SH-SY5Y (cell line): ENCODE data around the gene C12orf56.

Experiments
- GATA2 ChIP-seq: IDR thresholded peaks from 2 replicates; pipeline ENCODE4 v1.6.1; 2011; ENCODE audit warnings: mild to moderate bottlenecking, low read depth, low read length
- GATA3 ChIP-seq: IDR thresholded peaks from 2 replicates; pipeline ENCODE4 v1.6.1; 2011; ENCODE audit warnings: low read depth, mild to moderate bottlenecking, low read length, moderate library complexity

C12orf56 gene

GRCh38 chr12:64390275-64390851, at the start of gene C12orf56:
Gene C12orf56, minus strand, starts transcription at chr12:64390758. Its CDS starts 193 bp downstream, at chr12:64390565.
- TF ChIP-seq GATA3 (no peak), GATA2 (no peak)

- TF ChIP-seq GATA2 (no peak), GATA3 (no peak)
These were observed 49.5 kb upstream of the C12orf56 start for GRCh38 chr12:64440100-64440499.

- TF ChIP-seq GATA2 (no peak), GATA3 (no peak)
These were observed 43.4 kb upstream of the C12orf56 start for GRCh38 chr12:64433915-64434314.

- TF ChIP-seq GATA2: no peak
These were observed 41.2 kb upstream of the C12orf56 start for GRCh38 chr12:64431791-64432190.

- TF ChIP-seq GATA2 (no peak), GATA3 (no peak)
These were observed 40.3 kb upstream of the C12orf56 start for GRCh38 chr12:64430886-64431285.

GRCh38 chr12:64428956-64429355, 38.4 kb upstream of the C12orf56 start:
- no peak for TF ChIP-seq GATA3
- no peak for TF ChIP-seq GATA2

GRCh38 chr12:64427988-64428387, 37.4 kb upstream of the C12orf56 start:
- TF ChIP-seq GATA3 (no peak), GATA2 (no peak)

- TF ChIP-seq GATA2 (no peak), GATA3 (no peak)
These were observed 29.1 kb upstream of the C12orf56 start for GRCh38 chr12:64419696-64420095.

GRCh38 chr12:64418209-64418608, 27.7 kb upstream of the C12orf56 start:
- TF ChIP-seq GATA2: no peak
- TF ChIP-seq GATA3: no peak

- TF ChIP-seq GATA3: no peak
- TF ChIP-seq GATA2: no peak
These were observed 23.3 kb upstream of the C12orf56 start for GRCh38 chr12:64413884-64414283.

- TF ChIP-seq GATA3 (no peak), GATA2 (no peak)
These were observed 21.9 kb upstream of the C12orf56 start for GRCh38 chr12:64412459-64412858.

GRCh38 chr12:64411427-64411826, 20.9 kb upstream of the C12orf56 start:
- TF ChIP-seq GATA3 (no peak), GATA2 (no peak)

GRCh38 chr12:64407342-64408223, 17.0 kb upstream of the C12orf56 start:
- no peak for TF ChIP-seq GATA3
- TF ChIP-seq GATA2: no peak

- TF ChIP-seq GATA3 (no peak), GATA2 (no peak)
These were observed 14.1 kb upstream of the C12orf56 start for GRCh38 chr12:64404470-64405256.

- TF ChIP-seq GATA3 (no peak), GATA2 (no peak)
These were observed 13.3 kb upstream of the C12orf56 start, which contains the start of gene XPOT for GRCh38 chr12:64403707-64404469. Gene XPOT, plus strand, starts transcription at chr12:64404392. Its CDS starts 5,644 bp downstream, at chr12:64410036.

- no peak for TF ChIP-seq GATA3
These were observed 11.6 kb upstream of the C12orf56 start for GRCh38 chr12:64402181-64402580.
